Measurements from ENCODE around the gene RASIP1.
"Not testable (repeated sequence)": the region's sequence is repeated elsewhere in the genome, so short reads cannot be mapped to it uniquely, and the experiment has no call there.

The RASIP1 gene

DNA sequence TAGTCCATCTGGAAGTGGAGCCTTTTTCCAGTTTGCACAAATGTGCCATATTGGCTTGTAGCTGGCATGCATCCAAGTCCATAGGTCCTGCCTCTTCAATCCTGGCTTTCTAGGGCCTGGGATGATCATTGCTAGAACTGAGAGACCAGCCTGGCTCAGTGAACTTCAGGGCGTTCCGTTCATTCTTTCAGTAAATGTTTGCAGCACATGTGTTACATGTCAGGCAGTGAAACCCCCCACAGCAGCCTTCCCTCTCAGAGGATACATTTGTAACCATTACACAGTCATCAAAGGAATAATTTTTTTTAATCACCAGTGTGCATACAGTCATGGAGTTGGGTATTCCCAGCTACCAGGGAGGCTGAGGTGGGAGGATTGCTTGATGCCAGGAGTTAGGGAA is 35.0 kb downstream of the RASIP1 start:
- DNase-seq (ENCODE audit: low spot score), result no peak

DNA sequence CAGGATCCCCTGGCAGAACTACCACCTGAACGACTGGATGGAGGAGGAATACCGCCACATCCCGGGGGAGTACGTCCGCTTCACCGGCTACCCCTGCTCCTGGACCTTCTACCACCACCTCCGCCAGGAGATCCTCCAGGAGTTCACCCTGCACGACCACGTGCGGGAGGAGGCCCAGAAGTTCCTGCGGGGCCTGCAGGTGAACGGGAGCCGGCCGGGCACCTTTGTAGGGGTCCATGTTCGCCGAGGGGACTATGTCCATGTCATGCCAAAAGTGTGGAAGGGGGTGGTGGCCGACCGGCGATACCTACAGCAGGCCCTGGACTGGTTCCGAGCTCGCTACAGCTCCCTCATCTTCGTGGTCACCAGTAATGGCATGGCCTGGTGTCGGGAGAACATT is 37.1 kb downstream of the RASIP1 start:
- DNase-seq (ENCODE audit: low spot score), result no peak

DNA sequence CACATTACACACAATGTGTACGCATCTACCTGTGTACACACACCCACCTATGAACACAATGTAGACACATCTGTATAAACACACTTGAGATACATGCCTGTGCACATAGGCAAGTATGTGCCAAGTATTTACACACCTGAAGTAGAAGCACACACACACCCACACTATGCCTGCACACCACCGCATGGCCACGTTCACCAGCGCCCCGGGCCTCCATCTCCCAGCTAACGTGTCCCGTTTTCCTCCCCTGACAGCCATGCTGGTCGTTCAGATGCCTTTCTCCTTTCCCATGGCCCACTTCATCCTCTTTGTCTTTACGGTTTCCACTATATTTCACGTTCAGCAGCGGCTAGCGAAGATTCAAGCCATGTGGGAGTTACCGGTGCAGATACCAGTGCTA is 37.7 kb downstream of the RASIP1 start:
- no peak for DNase-seq (ENCODE audit: low spot score)

DNA sequence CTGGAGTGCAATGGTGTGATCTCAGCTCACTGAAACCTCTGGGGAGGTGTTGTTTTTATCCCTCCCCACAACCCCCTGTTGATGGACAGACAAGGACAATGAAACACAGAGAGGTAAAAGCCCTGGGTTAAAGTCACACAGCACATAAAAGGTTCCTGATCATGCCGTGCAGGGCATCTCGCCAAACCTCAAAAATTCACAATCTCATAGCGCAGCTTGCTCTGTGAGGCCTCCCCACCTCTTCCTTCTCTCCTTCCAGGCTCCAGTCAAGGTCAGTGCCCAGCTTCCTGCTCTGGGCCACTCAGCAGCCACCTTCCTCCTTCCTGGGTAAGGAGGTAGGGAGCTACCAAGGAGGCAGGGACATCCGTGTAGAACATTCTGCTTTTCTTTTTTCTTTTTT is 42.4 kb downstream of the RASIP1 start:
- peak; percentile 71 for DNase-seq (ENCODE audit: low spot score)

DNA sequence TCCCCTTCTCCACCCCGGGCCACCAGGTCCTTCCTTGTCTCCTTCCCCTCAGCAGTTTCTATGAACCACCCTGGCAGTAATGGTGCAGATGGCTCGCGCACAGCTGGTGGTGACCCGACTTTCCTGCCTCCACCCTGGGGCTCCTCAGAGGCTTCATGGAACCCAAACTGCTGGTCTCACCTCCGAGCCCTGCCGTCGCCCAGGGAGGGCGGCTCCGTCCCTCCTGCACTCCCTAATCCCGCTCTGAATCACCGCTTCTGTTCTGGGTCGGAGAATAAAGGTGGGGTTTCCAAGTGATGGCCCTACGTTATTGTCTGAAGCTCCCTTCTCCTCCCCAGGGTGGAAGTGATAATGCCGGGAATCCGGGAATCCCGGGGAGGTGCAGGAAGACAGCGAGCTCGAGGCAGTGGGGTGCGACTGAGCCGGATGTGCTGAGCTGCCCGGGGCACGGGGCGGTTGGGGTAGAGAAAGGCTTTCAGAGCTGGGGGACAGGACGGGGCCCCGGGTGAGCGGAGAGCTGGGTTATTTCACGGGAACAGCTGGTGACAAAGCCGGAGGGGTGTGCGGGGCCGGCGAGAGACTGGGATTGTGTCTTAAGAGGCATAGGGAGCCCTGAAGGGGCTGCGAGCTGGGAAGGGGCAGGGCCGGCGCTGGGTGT is 43.9 kb downstream of the RASIP1 start:
- DNase-seq (ENCODE audit: low spot score), result peak; percentile 38

DNA sequence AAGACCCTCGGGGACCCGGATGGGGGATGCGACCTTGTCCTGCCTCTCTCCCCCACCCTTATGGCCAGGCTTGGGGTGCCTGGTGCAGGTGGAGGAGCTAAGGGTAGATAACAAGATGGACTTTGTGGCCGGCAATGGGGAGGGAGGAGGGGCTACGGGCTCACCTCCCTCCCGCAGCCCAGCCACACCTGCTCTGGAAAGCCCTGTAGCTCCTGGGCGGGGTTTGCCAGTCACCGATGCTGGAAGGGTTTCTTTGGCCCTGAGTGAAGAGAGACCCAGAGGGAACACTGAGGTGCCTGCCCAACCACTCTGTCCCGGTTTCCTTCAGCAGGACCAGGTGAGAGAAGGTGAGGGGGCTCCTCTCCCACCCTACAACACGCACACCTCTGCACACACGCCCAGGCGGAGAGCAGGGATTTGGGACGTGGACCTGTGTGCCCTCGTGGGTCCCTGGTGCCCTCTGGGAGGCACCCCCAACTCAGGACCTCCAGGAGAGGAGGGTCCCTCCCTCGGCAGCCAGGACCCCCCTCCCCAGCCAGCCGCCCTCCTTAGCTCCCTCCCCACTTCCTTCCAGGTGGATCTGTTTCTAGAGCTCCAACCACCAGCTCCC is 44.6 kb downstream of the RASIP1 start, which contains the start of gene FUT2:
Gene FUT2, plus strand, starts transcription at position 229 of the 610 bp plus-strand sequence. CDS start 6,986 bp downstream, outside the sequence.
- no peak for DNase-seq (ENCODE audit: low spot score)

DNA sequence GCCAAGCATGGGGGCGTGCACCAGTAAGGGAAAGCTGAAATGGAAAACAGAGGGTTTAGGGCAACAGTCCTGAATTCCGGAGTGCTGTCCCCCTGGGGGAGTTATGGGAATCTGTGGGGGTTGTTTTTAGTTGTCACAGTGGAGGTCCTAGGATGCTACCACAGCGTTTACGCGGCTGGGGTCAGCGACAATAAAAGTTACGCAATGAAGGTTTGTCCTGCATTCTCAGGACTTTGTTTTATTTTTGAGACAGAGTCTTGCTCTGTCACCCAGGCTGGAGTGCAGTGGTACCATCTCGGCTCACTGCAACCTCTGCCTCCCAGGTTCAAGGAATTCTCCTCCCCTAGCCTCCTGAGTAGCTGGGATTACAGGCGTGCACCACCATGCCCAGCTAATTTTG is 46.8 kb downstream of the RASIP1 start:
- not testable (repeated sequence) for DNase-seq (ENCODE audit: low spot score)

DNA sequence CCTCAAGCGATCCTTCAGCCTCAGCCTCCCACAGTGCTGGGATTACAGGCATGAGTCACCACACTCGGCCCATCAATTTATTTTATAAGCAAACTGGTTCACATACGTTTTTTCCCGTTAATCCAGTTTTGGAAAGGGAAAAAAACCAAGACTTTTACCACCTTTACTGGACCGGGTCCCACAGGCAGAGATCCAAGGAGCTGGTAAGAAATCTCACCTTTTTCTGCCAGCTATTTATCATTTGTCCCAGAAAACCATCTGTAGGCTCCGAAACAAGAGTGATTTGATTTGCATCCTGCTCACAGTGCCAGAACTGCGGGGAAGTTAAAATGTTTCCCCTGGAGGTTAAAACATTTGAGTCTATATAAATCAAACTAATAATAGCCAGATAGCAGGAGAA is 51.0 kb downstream of the RASIP1 start:
- DNase-seq (ENCODE audit: low spot score), result no peak

DNA sequence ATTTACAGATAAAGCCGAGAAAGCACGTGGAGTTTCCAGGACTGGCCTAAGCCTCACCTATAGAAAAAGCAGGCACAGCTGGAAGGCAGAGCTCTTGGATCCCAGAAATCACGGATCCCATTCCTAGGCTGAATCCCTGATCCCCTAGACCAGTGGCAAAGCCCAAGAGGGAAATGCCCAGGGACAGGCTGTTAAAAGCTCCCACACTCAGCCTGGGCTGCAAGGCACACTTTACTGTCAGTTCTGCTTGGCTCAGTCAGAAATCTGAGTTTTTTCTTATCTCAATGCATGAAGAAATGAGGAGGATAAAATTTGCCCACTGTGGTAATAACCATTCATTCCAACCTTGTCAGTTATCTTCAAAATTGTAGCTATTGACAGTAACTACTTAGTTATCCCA is 52.6 kb downstream of the RASIP1 start:
- DNase-seq (ENCODE audit: low spot score), result no peak

DNA sequence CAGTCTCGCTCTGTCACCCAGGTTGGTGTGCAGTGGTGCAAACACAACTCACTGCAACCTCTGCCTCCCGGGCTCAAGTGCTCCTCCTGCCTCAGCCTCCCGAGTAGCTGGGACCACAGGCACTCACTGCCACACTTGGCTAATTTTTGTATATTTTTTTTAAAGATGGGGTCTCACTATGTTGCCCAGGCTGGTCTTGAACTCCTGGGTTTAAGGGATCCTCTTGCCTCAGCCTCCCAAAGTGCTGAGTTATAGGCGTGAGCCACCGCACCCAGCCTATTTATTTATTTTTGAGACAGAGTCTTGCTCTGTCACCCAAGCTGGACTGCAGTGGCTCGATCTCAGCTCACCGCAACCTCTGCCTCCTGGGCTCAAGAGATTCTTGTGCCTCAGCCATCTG is 53.8 kb downstream of the RASIP1 start:
- DNase-seq (ENCODE audit: low spot score), result not testable (repeated sequence)

DNA sequence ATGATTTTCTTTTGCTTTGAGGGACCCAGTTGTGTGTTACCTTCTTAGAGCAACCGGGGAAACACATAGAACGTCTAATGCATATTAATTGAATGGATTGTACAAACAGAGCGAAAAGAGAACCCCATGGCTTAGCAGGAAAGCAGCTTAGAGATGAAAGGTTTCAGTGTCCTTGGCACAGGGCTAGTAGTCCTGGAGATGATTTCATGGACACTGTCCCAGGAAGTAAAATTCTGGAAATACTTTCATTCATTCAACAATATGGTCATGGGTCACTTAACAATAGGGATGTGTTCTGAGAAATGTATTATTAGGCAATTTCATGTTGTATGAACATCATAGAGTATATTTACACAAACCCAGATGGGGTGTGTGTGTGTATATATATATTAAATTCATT is 54.3 kb downstream of the RASIP1 start:
- DNase-seq (ENCODE audit: low spot score), result no peak

DNA sequence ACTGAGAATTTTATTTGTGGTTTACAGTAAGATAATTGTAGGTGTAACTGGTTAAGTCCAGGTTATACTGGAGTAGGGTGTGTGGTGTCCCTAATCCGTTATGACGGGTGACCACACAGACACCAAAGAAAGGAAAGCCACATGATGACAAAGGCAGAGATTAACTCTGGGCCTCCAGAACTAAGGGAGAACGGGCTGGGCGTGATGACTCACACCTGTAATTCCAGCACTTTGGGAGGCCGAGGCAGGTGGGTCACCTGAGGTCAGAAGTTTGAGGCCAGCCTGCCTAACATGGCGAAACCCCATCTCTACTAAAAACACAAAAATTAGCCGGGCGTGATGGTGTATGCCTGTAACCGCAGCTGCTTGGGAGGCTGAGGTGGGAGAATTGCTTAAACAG is 54.8 kb downstream of the RASIP1 start:
- DNase-seq (ENCODE audit: low spot score), result no peak

DNA sequence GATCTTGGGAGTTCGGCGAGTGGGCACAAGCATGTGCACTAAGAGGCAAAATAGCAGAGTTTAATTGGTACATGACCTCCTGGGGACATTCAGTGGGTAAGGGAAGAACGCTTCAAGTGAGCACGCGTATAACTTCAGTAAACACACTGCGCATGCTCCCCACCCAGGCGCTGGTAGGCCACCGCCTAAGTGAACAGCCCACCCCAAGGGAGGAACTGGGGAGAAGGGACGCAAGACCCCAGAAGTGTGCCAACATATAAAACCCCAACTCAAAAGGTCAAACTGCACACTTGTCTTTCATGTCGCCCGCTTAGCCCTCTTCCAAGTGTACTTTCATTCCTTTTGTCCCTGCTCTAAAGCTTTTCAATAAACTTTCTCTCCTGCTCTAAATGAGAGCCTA is 57.1 kb downstream of the RASIP1 start:
- peak; percentile 68 for DNase-seq (ENCODE audit: low spot score)

DNA sequence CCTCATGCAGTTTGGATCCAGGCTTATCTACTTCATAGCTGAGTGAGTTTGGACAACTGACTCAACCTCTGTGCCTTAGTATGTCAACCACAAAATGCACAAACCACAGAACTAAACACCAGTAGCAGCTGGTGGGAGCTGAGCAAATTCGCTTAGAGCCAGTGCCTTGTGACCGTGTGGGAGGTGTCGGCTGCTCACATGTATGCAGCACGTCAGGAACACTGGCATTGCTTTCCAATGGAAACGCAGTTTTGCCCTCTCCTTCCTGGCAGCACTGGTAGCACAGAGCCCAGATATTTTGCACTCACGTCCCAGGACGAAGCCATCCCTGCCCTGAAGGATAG is 59.3 kb downstream of the RASIP1 start:
- no peak for DNase-seq (ENCODE audit: low spot score)

DNA sequence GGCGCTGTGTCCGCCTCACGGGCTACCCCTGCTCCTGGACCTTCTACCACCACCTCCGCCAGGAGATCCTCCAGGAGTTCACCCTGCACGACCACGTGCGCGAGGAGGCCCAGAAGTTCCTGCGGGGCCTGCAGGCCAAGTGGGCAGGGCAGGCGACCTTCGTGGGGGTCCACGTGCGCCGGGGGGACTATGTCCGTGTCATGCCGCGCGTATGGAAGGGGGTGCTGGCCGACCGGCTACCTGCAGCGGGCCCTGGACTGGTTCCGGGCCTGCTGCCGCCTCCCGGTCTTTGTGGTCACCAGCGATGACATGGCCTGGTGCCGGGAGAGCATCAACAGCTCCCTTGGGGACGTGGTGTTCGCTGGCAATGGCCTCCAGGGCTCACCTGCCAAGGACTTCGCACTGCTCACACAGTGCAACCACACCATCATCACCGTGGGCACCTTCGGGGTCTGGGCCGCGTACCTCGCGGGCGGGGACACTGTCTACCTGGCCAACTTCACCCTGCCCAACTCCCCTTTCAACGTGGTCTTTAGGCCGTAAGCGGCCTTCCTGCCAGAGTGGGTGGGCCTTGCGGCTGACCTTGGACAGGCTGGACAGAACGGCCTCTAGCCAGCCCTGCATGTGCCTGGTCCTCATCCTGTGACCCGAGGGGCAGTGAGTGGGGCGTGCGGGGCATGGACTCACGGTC is 59.8 kb downstream of the RASIP1 start:
- no peak for DNase-seq (ENCODE audit: low spot score)

DNA sequence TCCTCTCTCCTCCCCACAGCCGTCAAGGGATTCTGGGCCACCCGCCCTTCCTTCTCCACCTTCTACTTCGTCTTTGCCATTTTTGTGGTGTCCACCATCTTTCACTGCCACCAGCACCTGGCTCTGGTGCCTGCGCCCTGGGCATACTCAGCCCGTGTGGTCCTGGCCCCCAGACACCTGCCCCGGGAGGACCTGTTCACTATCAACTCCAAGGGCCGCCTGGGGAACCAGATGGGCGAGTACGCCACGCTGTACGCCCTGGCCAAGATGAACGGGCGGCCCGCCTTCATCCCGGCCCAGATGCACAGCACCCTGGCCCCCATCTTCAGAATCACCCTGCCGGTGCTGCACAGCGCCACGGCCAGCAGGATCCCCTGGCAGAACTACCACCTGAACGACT is 60.4 kb downstream of the RASIP1 start:
- not testable (repeated sequence) for DNase-seq (ENCODE audit: low spot score)

DNA sequence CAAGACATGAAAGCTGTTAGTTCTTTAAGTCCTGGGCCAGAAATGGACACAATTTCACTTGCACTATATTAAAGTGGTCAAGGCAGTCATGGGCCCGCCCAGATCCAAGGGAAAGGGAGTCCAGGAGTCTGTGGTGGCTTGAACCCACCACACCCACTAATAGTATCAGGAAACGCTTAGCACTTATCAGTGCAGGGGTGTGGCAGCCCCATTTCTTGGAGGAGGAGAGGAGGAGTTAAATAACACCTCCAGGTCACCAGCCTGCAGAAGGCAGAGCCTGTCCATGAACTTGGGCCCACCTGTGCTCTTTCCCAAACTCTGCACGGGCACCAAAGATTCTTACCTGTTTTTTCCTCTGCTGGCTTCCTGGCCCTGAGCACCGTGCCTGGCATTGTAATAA is 62.2 kb downstream of the RASIP1 start:
- DNase-seq (ENCODE audit: low spot score), result no peak

DNA sequence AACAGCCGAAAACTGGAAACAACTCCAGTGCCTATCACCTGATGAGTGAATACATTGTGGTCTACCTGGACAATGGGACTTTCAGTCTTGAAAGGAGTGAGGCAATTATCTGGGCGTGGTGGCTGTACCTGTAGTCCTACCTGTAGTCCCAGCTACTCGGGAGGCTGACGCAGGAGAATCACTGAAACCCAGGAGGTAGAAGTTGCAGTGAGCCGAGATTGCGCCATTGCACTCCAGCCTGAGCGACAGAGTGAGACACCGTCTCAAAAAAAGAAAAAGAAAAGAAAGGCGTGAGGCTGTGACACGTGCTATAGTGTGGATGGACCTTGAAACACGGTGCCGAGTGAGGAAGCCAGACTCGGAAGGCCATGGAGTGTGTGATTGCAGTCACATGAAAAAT is 63.5 kb downstream of the RASIP1 start:
- DNase-seq (ENCODE audit: low spot score), result no peak

DNA sequence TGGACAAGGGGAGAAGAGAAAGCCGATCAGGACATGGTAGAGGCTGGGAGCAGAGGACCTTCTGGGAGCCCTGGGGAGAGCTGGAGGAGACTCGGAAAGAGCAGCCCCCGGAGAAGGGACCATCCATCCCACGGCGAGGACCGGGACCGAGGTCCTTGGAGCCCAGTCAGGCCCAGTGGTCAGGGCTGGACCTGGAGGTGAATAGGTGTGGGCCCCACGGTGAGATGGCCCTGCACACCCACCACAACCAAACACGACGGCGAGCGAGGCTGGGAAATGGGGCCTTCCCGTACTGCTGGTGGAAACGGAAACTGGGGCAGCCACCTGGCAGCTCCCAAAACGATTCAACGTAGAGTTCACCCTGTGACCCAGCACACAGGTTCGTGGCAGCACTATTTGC is 63.9 kb downstream of the RASIP1 start:
- DNase-seq (ENCODE audit: low spot score), result no peak

DNA sequence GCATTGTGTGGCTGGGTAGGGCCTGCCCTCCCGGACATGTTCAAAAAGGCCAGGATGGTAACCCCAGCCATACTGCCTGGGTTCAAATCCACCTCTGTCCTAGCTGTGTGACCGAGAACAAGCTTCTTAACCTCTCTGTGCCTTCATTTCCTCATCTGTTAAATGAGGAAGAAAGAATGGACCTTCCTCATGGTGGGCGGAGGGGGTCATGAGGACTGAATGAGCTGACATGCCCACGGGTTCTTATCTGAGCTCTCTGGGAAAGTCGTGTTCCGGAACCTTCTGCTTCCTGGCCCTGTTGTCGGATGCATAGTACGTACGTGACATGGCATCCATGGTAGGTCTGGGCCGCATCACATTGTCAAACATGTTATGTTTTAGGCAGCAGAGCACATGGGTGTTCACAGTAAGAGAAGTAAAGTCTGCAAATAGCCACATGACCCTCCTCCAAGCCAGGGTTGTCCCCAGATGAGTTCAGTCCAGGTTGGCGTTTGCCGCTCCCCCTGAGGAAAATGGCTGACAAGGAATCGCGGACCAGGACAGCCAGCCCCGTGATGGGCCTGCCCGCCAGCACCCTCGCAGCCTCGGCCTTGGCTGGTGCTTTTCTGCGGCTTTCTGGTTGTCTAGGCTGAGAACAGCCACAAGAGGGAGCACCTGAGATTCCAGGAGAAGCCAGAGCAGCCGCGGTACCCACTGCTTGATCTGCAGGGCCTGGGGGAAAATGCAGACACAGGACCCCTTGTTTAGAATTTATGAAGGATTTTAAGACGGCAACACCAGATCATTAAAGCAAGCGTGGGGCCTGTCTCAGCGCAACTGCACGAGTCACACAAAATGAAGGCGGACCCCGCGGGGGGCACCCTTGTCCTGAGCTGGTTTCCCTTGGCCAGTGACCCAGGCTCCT is 65.2 kb downstream of the RASIP1 start:
- DNase-seq (ENCODE audit: low spot score), result peak; percentile 94

DNA sequence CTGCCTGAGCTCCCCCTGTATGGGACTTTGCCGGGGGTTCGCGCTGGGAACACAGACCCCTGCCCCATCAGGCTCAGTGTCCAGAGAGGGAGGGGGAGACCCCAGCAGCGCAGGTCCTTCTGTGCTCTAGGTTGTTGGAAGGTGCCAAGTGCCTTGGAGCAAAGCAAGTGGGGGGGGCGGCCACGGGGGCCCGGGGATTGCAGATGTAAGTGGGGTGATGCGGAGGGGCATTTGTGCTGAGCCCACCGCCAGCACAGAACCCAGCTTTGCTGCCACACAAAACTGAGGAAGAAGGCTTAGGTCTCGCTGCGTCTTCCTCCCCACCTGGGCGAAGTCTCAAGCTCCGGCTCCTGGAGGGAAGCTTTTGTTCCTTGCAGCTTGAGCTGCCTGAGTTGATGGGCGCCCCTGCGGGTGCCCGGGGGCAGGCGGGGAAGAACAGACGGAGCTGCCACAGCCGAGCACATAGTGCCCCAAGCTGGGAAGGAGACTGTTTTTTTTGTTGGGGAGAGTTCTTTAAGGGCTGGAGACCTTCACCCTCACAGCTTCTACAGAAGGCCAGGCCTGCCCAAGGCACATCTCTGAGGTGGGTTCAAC is 66.1 kb downstream of the RASIP1 start:
- no peak for DNase-seq (ENCODE audit: low spot score)

DNA sequence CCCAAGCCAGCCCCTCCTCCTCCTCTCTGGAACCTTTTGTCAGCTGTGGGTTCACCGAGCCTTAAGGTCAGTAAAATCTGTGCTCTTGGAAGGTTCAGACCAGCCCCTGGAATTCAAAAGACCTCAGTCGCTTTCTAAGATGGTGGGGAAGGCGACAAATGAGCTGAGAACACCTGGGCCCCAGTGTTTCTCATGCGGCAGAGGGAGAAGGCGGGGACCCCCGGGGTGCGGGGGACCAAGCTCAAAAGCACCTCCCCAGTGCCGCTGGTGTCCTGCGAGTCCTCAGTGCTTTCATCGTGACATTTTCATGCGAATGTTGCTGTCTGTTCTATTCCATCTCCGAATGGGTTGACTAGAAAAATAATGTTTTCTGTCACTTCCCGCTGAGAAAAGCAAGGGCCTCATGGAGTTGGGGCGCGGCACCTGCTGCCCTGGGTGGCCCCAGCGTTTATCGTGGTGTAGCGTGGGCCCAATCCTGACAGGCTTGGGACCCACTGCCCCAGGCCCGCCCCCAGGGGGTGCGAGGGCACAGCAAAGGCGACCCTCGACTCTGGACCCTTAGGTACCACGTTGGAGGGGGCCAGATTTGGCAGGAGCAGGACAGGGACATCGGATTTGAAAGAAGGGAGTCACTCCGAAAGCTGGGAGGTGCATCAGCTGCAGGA is 66.8 kb downstream of the RASIP1 start:
- DNase-seq (ENCODE audit: low spot score), result no peak

Measured in GM03348 (cell line).